Large intestine (tissue), 12 donors: ENCODE data around the gene USP24. TPM values are rescaled to one million over a fixed set of nuclear protein-coding genes. Genes with fewer than 3 reads are reported as not detected.

Source experiments
- DNase-seq, 2 donors: peaks; one replicate each; pipeline versions ENCODE4 v3.0.0 to v3.0.0-alpha.2; 2013
- H3K27ac ChIP-seq: one replicate; pipeline ENCODE4 v1.5.1; 2013; ENCODE audit warnings: low read length
- H3K27me3 ChIP-seq: 2 replicates; pipeline ENCODE4 v1.6.1; 2013; ENCODE audit warnings: low read length; ENCODE audit not compliant: control insufficient read depth, insufficient read depth
- H3K36me3 ChIP-seq: 2 replicates; pipeline ENCODE4 v1.6.1; 2013; ENCODE audit warnings: low read length; ENCODE audit not compliant: control insufficient read depth, insufficient read depth
- H3K4me1 ChIP-seq: one replicate; pipeline ENCODE4 v1.6.1; 2013; ENCODE audit warnings: low read length; ENCODE audit not compliant: control insufficient read depth, insufficient read depth
- H3K4me3 ChIP-seq: one replicate; pipeline ENCODE4 v1.5.1; 2013; ENCODE audit warnings: low read length
- H3K9me3 ChIP-seq: one replicate; pipeline ENCODE4 v1.6.1; 2013; ENCODE audit warnings: mild to moderate bottlenecking, low read depth, low read length, moderate library complexity; ENCODE audit not compliant: control insufficient read depth
- WGBS: methylation state at CpG from one replicate; pipeline ENCODE4 v1.1.5; 2013; ENCODE audit warnings: low lambda C conversion rate; ENCODE audit not compliant: insufficient coverage; 5-methylcytosine and 5-hydroxymethylcytosine counted together
- long read RNA-seq, 11 donors: transcript quantifications; one replicate each; lab custom pipeline, GENCODE V29; 2026
- polyA plus RNA-seq: library from polyadenylated mRNA; unstranded; fragments of 120-200 nt; gene quantifications from one replicate; pipeline ENCODE4 v1.2.1, GENCODE V29; 2013

USP24 gene, protein sequence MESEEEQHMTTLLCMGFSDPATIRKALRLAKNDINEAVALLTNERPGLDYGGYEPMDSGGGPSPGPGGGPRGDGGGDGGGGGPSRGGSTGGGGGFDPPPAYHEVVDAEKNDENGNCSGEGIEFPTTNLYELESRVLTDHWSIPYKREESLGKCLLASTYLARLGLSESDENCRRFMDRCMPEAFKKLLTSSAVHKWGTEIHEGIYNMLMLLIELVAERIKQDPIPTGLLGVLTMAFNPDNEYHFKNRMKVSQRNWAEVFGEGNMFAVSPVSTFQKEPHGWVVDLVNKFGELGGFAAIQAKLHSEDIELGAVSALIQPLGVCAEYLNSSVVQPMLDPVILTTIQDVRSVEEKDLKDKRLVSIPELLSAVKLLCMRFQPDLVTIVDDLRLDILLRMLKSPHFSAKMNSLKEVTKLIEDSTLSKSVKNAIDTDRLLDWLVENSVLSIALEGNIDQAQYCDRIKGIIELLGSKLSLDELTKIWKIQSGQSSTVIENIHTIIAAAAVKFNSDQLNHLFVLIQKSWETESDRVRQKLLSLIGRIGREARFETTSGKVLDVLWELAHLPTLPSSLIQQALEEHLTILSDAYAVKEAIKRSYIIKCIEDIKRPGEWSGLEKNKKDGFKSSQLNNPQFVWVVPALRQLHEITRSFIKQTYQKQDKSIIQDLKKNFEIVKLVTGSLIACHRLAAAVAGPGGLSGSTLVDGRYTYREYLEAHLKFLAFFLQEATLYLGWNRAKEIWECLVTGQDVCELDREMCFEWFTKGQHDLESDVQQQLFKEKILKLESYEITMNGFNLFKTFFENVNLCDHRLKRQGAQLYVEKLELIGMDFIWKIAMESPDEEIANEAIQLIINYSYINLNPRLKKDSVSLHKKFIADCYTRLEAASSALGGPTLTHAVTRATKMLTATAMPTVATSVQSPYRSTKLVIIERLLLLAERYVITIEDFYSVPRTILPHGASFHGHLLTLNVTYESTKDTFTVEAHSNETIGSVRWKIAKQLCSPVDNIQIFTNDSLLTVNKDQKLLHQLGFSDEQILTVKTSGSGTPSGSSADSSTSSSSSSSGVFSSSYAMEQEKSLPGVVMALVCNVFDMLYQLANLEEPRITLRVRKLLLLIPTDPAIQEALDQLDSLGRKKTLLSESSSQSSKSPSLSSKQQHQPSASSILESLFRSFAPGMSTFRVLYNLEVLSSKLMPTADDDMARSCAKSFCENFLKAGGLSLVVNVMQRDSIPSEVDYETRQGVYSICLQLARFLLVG (N-terminal part only)
- polyA plus RNA-seq = 37.6 TPM
- long read RNA-seq, donor 1, full-length matches to known transcripts = 1 of 1 reads
- long read RNA-seq, donor 1, partial matches to known transcripts = 0 of 1 reads
- long read RNA-seq, donor 1, other reads (novel, unspliced or antisense) = 0 of 1 reads
- long read RNA-seq, donor 2 = 0 reads
- long read RNA-seq, donor 3 = 0 reads
- long read RNA-seq, donor 4 = 0 reads
- long read RNA-seq, donor 5 = 0 reads
- long read RNA-seq, donor 6 = 0 reads
- long read RNA-seq, donor 7 = 0 reads
- long read RNA-seq, donor 8, partial matches to known transcripts = 0 of 1 reads
- long read RNA-seq, donor 8, other reads (novel, unspliced or antisense) = 0 of 1 reads
- long read RNA-seq, donor 9 = 0 reads
- long read RNA-seq, donor 10 = 0 reads
- long read RNA-seq, donor 11 = 0 reads

DNA sequence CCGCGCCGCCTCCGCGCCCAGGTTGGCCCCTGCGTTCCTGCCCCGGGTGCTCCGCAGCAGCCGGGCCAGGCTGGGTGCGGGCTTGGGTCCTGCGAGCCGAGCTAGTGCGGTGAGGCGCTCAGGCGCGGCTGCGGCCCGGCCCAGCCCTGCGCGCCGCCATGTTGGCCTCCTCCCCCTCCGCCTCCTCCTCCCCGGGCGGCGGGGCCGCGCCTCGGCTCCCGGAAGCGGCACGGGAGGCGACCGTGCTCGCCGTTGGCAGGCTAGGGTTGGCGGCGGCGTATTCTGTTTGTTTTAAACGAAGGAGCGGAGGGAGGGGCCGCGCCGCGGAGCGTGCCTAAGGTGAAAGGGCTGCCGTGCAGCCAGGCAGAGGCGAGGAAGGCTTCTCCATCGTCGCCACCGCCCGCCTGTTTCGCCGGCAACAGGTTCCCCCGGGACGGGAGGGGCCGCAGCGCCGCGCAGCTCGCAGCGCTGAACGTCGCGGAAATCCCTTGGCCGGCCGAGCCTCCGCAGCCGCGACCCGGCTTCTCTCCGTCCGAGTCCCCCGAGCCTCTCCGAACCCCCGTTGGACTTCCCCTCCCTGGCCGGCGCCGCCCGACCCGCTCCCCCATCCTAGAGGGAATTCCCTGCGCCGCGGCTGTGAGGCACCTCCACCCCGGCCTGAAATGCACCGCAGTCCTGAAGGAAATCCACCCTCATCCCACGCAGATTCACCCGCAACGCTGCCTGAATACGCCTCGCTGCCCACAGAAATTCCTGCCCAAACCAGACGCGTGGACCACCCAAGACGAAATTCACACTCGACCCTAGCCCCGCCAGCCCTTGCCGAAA, at the start of gene USP24:
Gene USP24 (minus strand): TSS at position 171 of the 828 bp plus-strand sequence. CDS start 251 bp downstream, outside the sequence.
- H3K9me3 ChIP-seq = no peaks in the 10 kb centered on the region
- H3K4me3 ChIP-seq = peak within 1 kb of the TSS; percentile 82
- H3K27me3 ChIP-seq = no peaks in the 10 kb centered on the region
- H3K4me1 ChIP-seq = peaks cover 18% of the 10 kb centered on the region
- no peaks in the 10 kb centered on the region for H3K36me3 ChIP-seq
- H3K27ac ChIP-seq = peak within 1 kb of the TSS; percentile 83
- no CpG with 5 or more reads among the region's 96 CpGs for WGBS
- peak; percentile 69 to 92 for DNase-seq

DNA sequence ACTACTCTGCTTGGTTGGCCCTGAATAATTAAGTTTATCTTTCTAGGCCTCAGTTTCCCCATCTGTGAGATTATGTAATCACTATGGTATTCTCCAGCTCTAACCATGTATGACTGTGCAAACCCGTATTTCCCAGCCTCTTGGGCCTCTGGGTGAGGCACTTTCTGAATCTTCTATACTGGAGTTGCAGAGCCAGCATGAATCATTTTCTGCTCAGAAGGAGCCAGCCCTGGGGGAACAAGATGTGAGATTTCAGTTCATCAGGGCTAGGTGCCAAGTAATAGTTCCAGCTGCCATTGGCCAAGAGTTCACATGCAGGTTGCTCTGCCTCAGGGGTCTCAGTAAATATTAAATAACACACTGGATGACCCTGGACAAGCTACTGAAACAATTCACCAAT, 47.7 kb upstream of the USP24 start:
- H3K9me3 ChIP-seq = no peaks in the 10 kb centered on the region
- 100% methylated on average over 1 of the region's 1 CpG for WGBS
- no peaks in the 10 kb centered on the region for H3K27me3 ChIP-seq
- no peaks in the 10 kb centered on the region for H3K4me1 ChIP-seq
- H3K4me3 ChIP-seq = no peak overlapping the region
- no peaks in the 10 kb centered on the region for H3K36me3 ChIP-seq
- no peak overlapping the region for H3K27ac ChIP-seq
- DNase-seq = no peak

DNA sequence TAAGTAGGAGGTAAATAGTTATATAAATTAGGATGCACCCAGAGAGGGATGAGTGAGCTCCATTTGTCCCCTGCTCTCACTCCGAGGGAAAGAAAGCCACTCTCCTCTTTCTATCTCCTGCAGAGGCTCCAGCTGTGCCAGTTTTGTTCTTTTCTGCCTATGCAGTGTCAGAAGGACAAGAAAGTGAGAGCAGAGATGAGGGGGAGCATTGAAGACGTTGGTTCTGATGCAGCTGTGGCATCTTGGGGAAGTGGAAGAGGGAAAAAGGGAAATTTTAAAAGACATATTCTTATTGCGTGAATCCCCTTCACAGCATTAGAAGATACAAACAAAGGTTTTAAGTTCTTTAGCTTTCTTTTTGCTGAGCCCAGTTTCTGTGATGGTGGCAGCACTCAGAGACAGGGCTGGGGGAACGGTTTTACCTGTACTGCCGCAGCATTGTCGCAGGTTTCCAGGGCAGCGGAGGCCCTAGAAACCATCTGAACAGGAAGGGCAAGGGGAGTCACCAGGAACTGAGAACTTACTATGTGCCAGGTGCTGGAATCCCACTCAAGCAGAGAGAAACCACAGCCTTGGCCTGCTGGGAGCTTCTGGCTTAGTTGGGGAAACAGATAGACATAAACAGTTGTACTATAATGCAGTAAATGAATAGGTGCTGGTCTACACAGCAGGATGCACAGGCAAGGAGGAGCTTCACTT, 44.9 kb upstream of the USP24 start:
- no peaks in the 10 kb centered on the region for H3K4me1 ChIP-seq
- no peak overlapping the region for H3K27ac ChIP-seq
- H3K9me3 ChIP-seq = no peaks in the 10 kb centered on the region
- H3K36me3 ChIP-seq = no peaks in the 10 kb centered on the region
- no peak overlapping the region for H3K4me3 ChIP-seq
- no peaks in the 10 kb centered on the region for H3K27me3 ChIP-seq
- WGBS = no CpG with 5 or more reads among the region's 7 CpGs
- no peak for DNase-seq

DNA sequence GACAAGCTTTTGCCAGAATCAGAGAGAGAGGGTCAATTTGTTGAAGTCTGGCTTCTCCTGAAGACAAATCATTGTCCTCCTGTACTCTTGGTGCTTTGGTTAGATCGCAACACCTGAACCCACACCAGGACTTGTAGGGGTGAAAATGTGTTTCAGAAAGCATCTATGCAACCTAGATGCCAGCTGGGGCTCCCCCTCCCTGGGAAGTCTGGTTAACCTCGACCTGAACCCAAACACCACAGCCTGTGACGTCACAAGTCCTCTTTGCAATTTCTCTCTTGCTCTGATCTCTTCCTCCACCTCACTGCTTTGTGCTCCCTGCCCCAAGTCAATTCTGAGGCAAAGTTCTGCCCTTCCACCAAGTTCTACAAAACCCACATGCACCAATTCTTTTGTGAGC, 42.8 kb upstream of the USP24 start:
- no peaks in the 10 kb centered on the region for H3K9me3 ChIP-seq
- no peak for DNase-seq
- no peaks in the 10 kb centered on the region for H3K36me3 ChIP-seq
- H3K4me3 ChIP-seq = no peak overlapping the region
- H3K4me1 ChIP-seq = no peaks in the 10 kb centered on the region
- no peaks in the 10 kb centered on the region for H3K27me3 ChIP-seq
- H3K27ac ChIP-seq = no peak overlapping the region
- no CpG with 5 or more reads among the region's 3 CpGs for WGBS

DNA sequence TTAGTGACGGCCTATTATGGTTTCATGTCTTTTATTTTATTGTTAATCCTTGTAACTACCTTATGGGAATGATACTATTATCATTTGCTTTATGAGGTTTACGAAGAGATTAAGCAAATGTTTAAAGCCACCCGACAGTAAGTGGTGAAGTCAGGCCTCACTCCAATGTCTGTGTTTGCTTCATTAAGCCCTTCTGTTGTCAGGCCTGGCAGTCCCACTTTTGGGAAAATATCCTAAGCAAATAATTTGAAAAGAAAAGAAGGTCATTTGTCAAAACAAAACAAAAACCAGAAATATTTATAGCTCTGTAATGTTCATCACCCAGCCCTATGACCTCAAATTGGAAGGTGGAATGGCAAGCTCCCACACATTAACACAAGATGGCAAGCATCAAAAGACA, 40.7 kb upstream of the USP24 start:
- Histone ChIP-seq H3K27me3 (no peaks in the 10 kb centered on the region), H3K36me3 (no peaks in the 10 kb centered on the region), H3K4me3 (no peak overlapping the region), H3K27ac (no peak overlapping the region), H3K4me1 (no peaks in the 10 kb centered on the region), H3K9me3 (no peaks in the 10 kb centered on the region)
- WGBS = 84% methylated on average over 3 of the region's 3 CpGs
- no peak for DNase-seq

DNA sequence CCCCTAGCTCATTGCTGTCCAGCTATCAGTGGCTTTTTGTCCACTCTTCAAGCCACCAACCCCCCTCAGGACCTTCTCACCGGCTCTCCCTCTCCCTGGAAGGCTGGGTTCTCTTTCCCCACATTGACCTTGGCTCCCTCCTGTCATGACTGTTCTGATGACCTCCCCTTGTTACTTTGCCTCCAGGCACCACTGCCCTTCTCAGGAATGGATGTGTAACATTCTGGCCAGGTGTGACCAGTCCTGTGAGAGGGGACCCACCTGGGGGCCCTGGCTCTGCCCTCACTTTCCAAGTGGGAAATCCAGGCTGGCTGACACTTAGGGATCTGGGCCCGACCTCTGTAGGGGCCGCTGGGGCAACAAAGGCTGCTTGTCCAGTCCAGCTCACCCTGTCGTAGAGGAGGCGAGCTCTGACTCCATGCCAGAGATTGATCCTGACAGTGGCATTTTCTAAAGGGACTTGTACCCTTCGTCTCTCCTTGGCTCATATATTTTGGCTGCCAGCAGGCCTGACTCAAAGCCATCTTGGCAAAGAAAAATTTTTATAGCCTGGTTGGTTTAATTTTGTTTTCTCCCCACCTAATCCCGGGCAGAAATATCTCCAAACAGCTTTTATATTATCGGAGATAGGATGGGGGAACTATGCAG, 37.9 kb upstream of the USP24 start:
- H3K27me3 ChIP-seq = no peaks in the 10 kb centered on the region
- WGBS = 92% methylated on average over 2 of the region's 8 CpGs
- H3K36me3 ChIP-seq = no peaks in the 10 kb centered on the region
- H3K27ac ChIP-seq = no peak overlapping the region
- no peaks in the 10 kb centered on the region for H3K4me1 ChIP-seq
- no peaks in the 10 kb centered on the region for H3K9me3 ChIP-seq
- no peak overlapping the region for H3K4me3 ChIP-seq
- DNase-seq = no peak

DNA sequence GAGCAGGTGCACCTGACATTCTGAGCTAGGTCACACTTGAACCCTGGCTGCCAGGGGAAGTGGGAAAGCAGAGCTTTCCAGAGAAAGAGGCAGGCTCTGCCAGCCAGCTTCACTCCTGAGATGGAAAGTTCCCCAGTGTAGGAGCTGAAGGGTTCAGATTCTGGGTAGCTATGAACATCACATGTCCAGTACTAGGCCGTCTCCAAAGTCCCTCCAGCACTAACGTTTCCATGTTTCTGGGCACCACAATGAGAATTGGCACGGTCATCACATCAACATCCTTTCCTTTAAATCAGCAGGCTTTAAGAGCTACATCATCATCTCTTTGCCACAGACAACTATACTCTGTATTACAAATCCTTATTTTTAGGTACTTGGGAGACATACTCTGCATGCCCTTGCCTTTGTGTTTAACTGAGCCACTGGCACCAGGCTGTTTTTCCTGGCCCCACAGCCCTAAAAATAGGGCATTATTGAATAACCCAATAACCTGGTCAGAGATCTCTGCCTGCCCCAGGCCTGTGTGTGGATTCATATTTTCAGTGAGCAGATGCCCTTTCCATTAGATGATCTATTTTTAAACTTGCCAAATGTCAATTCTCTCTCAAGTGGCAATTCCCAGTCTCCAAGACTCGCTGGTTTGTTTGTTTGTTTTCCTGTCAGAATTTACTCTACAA, 35.4 kb upstream of the USP24 start:
- Histone ChIP-seq H3K36me3 (no peaks in the 10 kb centered on the region), H3K9me3 (no peaks in the 10 kb centered on the region), H3K27me3 (no peaks in the 10 kb centered on the region), H3K4me1 (no peaks in the 10 kb centered on the region), H3K4me3 (no peak overlapping the region), H3K27ac (no peak overlapping the region)
- WGBS = 22% methylated on average over 1 of the region's 4 CpGs
- no peak for DNase-seq

DNA sequence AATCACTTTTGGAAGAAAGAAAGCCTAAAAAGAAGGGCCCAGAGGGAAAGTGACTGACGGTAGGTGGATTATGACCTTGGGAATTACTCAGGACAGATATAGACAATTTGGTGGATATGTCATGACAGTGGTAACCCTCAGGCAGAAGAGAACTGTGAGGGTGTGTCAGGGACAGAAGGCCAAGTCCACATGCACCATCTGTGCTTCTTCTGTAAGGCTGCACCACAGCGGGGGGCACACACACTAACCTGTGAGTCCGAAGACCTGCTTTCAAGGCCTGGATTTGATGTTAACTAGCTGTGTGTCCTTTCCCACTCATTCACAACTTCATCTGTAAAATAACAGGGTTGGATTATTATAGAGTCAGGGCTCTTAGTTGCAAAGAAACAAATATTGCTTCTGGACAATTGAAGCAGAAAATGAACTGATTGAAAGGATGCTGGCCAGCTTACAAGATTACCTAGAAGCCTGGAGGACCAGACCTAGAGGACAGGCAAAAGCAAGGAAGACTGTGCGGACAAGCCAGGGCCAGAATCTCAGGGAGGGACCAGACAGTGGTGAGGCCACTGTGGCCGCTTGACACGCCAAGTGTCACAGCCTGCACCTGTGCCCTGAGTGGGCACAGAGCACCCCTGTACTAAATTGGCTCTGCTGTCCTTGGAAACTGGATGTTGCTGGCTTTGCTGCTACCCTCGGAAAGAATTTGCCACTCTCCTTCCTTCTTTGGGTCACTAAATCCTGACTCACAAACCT, 34.7 kb upstream of the USP24 start:
- Histone ChIP-seq H3K4me1 (no peaks in the 10 kb centered on the region), H3K27ac (no peak overlapping the region), H3K36me3 (no peaks in the 10 kb centered on the region), H3K9me3 (no peaks in the 10 kb centered on the region), H3K27me3 (no peaks in the 10 kb centered on the region), H3K4me3 (no peak overlapping the region)
- DNase-seq = no peak
- no CpG with 5 or more reads among the region's 7 CpGs for WGBS
